GM19397 (cell line): Measurements from ENCODE around the gene CHRNE.
A peak's percentile ranks its signal among the peaks of the same experiment; 100 is the strongest.

Experiments
- ATAC-seq: cut with Tn5 transposase; IDR thresholded peaks from one replicate; pipeline ENCODE4 v1.9.1; 2021; ENCODE audit warnings: mild to moderate bottlenecking, moderate library complexity; ENCODE audit not compliant: unreplicated experiment

Gene CHRNE

DNA sequence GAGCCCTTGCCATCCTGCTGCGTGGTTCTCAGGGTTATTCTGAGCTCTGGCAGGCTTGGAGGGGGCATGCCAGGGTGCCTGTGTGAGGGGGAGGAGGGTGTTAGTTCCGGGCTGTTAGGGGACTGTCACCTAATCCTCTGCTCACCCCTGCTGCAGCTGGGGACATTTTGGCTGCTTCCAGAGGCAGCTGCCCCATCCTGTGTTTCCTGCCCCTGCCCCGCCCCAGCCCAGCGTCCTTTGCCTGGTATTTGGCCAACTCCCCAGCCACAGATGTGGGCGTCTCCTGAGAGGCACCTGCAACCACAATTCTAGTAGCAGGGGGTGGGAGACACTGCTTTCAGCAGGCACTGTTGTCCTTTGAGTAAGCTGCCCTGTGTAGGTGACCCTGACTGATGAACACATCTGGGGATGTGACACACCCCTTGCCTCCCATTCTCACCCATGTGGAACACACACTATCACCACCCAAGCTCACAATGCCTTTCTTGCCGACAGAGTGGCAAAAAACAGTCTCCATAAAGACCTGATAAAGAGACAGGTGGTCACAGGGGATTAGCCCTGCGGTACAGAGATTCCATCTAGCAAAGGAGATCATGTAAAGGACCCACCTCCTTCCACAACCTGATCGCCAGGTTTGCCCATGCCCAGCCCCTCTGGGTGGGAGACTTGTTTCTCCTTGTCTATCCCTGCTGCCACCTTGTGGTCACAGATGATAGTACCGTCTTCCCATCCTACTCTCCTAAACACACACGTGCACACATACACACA, at the start of gene CHRNE:
CHRNE (minus strand) TSS at position 48 of the 768 bp plus-strand sequence; CDS start at position 13, 35 bp downstream.
- no peak for ATAC-seq

DNA sequence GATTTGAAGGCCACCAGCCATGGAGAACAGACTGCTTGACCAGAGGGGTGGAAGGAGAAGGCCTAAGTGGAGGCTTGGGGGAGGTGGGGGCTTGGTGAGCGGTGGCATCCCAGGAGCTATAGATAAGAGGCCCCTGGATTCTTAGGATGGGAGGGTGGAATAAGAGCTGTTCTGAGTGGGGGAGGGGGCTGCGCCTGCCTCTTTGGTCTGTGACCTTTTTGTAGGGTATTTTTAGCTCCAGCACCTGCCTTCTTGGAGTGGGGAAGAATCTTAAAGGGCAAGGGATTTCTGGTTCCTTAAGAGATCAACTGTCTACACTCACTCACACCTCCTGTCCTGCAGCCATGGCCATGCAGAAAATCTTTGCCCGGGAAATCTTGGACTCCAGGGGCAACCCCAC, 48.6 kb upstream of the CHRNE start:
- ATAC-seq, result no peak

DNA sequence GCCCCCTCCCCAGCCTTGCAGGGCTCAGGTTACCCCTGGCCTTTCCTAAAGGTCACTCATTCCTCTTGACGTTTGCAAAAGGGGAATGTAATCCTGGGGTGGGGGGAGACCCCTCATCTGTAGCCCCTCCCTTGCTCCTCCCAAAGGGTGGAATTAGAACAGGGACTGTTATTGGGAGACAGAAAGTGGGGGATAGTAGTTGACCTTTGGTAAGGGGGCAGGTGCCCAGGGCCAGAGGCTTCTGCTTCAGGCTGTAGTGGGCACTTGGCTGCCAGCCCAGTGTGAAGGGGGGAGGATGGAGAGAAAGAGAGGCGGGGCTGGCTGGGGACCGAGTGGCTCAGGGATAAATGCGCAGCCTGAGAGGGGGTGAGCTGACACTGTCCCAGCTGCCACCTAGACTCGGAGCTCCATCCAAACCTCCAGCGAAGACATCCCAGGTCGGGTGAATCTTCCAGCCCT, 47.9 kb upstream of the CHRNE start, which contains the start of gene ENO3:
ENO3 (plus strand) TSS at position 374 of the 459 bp plus-strand sequence. CDS start 711 bp downstream, outside the sequence.
- no peak for ATAC-seq

DNA sequence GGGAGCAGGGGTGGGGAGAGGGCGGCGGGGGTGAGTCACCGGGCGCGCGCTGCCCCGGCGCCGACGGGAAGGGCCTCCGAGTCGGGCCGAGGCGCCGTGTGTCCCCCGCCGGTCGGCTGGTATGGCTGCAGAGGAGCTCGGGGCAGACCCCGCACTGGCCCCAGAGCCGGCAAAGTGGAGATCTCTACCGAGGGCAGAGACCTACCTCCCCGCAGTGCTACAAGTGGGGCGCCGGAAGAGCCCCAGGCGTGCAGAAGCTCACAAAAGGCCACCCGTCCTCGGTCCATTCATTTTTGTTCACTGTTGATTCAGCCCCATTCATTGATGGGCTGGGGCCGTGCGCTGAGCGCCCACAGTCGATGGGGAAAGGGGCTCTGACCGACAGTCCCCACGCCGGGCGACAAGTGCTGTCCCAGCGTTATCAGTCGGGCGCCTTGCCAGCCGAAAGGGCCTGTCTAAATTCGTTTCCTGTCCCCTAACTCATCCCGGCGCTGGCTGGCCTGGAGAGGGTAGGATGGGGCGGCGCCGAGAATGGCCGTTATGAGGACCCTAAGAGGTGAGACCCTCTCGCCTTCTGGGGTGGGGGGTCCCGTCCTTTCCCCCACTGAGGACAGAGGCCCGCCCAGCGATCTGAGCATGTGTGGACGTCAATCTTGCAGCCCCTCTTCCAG, 47.3 kb upstream of the CHRNE start:
- no peak for ATAC-seq

DNA sequence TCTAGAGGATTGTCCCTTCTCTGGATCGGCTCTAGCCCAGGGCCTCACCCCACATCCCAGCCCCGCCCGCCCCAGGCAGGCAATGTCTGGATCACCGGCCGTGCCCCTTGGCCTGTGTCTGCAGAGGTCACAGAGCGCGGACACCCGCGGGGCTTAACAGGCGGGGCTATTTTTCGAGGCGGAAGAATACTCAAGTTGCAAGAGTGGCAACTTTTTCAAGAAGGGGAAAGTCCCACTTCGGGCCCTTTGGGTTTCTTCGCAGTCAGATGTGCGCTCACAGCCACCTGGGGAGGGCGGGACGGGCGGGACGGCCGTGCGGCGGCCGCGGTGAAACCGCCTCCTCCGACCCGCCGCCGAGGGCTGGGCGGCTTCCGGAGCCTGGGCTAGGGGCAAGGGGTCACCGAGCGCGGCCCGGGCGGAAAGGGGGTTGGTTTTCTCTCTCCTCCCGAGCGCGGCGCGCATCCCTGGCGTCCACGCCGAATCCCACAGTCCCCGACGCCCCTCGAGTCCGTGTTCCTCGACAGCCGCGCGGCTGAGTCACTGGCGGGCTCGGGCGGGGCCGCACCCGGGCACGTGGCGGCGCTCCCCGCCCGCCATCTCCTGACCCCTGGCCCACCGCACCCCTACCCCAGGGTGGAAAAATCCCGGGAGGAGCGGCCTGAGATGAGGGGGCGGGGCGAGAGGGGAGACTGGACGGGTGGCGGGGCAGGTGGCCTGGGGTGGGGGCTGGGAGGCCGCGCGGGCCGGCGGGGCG, 46.6 kb upstream of the CHRNE start:
- ATAC-seq, result peak; percentile 31

DNA sequence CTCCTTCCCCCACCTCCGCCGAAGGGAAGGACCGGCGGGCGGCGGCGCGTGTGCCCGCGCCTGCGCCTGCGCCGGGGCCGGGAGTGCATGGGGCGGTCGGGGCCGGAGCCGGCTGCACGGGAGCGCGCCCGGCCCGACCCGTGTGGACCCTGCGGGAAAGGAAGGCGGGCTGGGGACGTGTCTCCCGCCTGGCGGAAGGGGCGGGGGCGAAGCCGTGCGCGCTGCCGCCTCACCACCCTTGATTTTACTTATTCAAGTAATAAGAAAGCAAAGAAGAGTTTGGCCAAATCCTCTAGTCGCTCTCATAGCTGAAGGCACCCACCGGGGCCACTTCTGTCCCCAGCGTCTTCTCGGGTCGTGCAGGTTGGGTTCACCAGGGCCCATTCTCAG, 46.0 kb upstream of the CHRNE start:
- ATAC-seq, result peak; percentile 33

DNA sequence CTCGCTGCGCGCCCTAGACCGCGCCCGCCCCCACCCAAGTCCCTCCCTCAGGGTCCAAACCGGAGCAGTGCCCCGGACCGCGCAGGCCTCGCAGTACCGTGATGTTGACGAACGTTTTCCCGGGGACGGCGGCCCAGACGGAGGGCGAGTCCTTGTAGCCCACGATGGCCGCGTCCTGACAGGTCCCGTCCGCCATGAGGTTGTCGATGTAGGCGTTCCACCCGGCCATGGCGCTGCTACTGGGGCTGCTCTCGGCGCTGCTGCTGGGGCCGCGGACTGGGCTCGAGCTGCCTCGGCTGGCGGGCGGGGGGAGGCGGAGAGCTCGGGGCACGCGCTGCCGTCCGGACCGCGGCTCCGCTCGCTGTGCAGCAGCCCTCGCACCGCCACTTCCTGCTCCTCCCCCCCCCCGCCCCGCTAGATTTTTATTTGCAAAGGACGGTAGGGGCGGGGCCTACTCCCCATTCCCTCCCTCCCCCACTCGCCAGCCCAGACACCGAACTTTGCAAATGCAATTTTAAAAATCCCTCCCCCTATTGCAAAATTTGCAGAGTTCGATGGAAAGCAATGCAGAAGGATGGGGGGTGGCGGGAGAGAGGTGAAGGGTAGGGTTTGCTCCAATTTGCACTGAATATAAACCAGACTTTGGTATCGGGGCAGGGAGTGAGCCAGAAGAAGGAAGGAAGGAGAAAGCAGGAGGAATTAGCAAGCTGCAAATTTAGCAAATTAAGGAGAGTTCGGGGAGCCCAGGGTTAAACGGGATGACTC, 45.5 kb upstream of the CHRNE start, which contains the start of gene PFN1:
PFN1 (minus strand) TSS at position 365 of the 765 bp plus-strand sequence; CDS start at position 229, 136 bp downstream.
- peak; percentile 24 for ATAC-seq

DNA sequence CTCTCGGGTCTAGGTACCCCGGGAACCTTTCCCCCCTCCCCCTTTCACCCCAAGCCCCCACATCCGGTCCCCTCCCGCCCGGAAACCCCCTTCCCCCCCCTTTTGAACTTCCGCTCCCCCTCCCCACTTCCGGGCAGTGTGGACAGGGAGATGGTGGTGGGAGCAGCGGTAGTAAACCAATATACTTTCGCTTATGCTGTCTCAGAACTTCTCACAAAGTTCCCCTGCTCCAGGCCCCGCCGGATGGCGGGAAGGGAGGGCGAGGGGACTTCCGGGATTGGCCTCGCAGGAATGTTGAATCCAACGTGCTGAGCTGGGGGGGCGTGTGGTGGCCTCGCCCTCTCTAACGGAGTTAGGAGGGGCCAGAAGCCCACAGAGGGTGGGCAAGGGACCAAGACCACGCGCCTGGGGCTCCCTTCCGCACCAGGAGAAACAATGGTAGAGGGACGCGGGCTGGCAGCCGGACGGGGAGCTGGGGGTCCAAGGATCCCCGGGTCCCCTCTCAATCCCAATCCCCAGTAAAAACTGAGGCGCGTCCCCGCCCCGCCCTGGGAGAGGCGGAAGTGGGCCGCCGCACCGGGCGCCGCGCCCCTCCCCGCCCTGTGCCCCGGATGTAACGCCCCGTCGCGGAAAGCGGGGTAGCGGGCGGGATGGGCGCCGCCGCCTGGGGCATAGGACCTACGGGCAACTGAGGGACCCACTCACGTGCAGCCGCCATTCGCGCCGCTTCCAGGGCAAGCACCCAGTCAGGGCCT, 44.7 kb upstream of the CHRNE start:
- ATAC-seq, result peak; percentile 24

DNA sequence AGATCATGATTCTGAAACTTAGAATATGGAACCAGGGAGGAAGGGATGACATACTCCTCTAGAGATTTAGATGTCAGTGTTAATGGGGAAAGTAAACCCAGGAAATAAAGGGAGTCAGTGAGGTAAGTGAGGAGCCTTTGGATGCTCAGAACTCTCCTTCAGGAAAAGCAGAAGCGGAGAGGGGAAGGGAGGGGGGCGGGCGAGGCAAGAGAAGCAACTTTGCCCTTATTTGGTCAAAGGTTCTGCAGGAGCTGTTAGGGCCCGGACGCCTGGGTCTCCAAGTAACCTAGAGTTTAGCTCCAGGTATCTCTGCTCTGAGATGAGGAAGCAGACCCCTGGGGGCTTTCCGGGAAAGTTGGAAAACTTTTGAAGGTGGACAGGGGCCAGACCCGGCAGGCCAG, 44.1 kb upstream of the CHRNE start:
- ATAC-seq, result no peak

DNA sequence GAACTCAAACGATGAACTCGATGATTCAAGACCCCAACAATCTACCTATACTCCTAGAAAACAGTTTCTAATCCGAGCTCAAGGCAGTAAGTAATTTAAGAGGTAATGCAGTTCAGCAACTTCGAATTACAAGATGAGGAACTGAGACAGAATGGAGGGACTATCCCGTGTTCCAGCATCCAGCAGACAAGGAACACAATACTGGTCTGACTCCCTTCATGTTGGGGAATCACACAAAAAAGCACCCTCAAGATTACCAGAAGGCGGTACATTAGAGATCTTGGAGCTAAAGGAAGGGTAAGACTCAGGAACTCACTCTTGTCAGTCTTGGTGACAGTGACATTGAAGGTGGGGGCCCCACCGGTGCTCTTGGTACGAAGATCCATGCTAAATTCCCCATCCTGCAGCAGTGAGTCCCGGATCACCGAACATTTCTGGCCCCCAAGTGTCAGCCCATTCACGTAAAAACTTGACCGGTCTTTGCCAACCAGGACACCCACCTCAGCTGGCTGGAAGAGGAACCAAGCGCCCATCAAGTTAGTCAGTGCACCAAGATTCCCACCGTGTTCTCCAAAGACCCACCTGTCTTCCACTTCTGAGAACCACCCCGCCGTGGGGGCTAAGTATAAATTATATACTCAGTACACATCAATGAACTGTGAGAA, 43.5 kb upstream of the CHRNE start:
- ATAC-seq, result no peak

DNA sequence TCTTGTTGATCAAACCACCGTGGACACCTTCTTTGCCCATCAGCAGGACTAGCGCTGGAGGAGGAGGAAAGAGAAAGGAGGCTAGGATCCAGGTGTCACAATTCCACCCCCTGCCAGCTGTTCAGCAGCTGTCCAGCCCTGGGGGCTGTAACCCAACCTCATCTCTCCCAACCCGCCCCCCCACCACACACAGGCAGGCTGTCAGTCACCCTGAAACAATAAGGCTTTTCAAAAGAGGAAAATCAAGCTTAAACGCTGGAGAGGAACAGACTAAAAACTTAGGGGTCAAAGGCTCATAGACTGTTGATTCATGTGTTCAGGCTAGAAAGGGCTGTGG, 43.0 kb upstream of the CHRNE start:
- ATAC-seq, result no peak

DNA sequence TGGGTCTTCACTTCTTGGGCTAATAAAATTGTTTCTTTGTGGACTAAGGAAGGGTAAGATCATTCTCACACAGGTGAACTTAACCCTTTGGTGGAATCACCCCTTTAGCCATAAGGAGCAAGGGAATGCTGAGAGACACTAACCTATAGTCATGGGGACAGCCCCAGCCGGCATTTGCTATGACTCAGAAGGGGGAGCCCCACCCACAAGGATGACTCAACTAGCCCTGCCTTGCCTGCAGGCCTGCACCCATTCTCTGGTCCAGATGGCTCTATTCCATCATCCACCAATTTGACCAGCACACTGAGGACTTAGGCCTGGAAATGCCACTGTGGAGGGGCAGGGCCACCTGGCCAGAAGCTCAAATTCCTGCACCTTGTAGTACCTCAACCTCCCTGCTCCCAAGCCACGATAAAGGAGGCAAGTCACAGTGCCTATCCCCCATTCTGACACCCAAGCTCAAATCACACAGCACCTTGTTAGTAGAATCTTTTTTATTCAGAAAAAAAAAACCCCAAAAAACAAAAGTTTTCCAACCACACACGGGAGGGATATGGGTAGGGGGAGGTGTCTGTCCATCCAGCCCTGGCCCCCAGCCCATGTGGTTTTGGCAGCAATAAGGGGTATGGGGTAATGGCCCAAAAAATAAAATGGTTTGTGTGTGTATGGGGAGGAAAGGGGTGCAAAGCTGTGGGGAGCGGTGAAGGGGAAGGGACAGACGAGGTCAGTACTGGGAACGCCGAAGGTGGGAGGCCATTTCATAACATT, 42.5 kb upstream of the CHRNE start:
- no peak for ATAC-seq

DNA sequence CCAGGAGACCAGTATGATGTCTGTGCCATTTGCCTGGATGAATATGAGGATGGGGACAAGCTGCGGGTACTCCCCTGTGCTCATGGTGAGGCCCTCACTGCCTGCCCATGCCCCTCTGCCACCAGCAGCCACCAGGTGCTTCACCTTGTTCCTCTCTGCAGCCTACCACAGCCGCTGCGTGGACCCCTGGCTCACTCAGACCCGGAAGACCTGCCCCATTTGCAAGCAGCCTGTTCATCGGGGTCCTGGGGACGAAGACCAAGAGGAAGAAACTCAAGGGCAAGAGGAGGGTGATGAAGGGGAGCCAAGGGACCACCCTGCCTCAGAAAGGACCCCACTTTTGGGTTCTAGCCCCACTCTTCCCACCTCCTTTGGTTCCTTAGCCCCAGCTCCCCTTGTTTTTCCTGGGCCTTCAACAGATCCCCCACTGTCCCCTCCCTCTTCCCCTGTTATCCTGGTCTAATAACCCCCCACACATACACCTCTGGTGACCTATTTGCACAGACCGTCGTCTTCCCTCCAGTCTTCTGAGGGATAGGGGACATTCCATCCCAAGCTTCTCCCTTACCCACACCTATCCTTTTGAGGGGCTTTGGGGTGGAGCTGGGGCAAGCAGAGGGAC, 41.8 kb upstream of the CHRNE start:
- no peak for ATAC-seq

DNA sequence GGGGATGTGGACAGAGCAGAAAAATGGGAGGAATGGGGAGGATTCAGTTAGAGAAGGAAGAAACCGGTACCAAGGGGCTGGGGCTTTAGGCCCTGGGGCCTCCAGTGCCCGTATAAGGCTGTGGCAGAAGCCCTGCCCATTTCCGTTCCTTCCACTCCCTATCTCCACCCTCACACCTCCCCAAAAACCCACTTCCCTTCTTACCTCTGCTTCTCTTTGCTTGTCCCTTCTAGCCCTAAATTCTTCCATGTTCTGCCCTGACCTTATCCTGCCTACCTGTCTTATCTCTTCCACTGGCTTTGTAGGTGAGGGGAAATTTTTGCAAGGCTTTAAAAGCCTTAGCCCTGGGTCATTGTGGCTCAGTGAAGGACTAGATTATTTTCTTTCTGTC, 41.3 kb upstream of the CHRNE start:
- ATAC-seq, result no peak

DNA sequence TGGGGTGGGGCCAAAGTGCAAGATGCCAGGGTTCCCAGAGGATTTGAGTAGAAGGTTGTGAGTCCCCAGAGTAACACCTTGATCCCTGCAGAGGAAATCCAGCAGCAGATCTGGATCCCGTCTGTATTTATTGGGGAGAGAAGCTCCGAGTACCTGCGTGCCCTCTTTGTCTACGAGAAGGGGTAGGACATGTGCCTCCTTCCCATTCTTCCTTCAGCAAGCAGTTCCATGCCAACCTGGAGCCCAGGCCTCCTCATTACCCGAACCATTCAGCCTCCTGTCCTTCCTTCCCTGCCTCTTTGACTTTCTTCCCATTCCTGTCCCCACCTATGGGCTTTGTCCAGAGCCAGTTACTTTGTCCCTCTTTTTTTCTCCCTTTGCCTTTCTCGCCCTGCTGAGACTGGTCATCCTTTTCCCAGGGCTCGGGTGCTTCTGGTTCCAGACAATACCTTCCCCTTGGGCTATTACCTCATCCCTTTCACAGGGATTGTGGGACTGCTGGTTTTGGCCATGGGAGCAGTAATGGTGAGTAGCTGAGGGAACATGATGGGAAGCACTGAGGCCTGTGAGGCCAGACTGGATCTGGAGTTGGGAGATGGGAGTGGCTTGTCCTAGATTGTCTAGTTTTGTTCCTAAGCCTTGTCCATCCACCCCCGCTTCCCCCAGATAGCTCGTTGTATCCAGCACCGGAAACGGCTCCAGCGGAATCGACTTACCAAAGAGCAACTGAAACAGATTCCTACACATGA, 40.0 kb upstream of the CHRNE start:
- ATAC-seq, result no peak

DNA sequence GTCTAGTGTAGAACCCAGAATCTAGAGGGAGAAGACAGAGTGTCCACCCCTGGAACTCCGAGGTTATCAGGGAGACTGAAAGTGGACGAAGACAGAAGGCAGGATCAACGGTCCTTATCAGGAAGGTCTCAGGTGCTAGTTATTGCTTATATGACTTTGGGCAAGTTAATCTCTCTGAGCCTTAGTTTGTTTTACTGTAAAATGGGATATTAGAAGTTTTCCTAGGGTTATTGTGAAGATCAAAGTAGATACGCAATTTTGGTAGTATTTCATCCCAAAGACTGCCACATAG, 38.4 kb upstream of the CHRNE start:
- no peak for ATAC-seq

DNA sequence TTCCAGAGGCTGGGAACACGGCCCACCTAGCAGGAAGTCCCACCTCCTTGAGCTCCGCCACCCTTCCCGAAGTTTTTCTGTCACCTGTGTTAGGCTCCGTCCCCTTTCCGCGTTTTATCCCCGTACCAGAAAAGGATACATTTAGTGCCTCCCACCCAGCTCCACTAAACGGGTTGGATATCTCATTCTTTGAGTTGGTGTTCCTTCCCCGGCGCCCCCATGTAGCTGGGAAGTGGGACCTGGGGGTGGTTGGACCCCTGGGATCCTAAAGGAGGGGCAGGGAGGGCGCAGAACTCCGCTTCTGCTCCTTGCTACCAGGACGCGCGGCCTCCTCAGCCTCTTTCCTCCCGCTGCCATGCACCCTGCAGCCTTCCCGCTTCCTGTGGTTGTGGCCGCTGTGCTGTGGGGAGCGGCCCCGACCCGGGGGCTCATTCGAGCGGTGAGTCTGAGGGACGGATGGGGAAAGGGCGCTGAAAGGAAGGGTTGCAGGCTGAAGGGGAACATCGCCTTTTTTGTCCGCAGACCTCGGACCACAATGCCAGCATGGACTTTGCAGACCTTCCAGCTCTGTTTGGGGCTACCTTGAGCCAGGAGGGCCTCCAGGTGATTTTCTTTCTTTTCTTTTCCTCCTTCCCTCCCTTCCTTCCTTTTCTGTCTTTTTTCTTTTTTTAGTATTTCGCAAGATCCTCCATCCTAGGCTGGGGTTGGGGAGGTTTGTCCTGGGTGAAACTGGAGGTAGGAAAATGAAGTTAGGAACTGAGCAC, 37.8 kb upstream of the CHRNE start:
- ATAC-seq, result no peak
